ENCODE measurements around the gene SPRY4. TPM values are rescaled to one million over a fixed set of nuclear protein-coding genes. Genes with fewer than 3 reads are reported as not detected.
"Not testable (repeated sequence)": the region's sequence is repeated elsewhere in the genome, so short reads cannot be mapped to it uniquely, and the experiment has no call there.

The SPRY4 gene
- total and polyA plus RNA-seq, 10 donors = 0.76 to 33.5 (median 15.8) TPM

GRCh38 chr5:142364251-142365145 is 39.7 kb upstream of the SPRY4 start:
- Histone ChIP-seq H3K27me3 (replicated peaks in 1 of 7) (peaks cover 0 to 56% (median 0%) of the 10 kb centered on the region in 7 donors), H3K4me3 (peak overlapping the region in 1 of 8 donors; percentile 31)

GRCh38 chr5:142363619-142363963 is 38.8 kb upstream of the SPRY4 start:
- Histone ChIP-seq H3K27me3 (replicated peaks in 1 of 7) (peaks cover 0 to 58% (median 0%) of the 10 kb centered on the region in 7 donors), H3K36me3 (no peaks in the 10 kb centered on the region), H3K4me1 (peaks cover 4 to 62% (median 30%) of the 10 kb centered on the region in 6 donors), H3K9me3 (no peaks in the 10 kb centered on the region), H3K27ac (peak overlapping the region in 7 of 8 donors; percentile 36 to 79 (median 71)), H3K4me3 (no peak overlapping the region)
- 68 to 85% (median 81%) methylated on average over 5 of the region's 5 CpGs for WGBS, 5 donors
- no peak for DNase-seq
- TF ChIP-seq POLR2A (IDR thresholded peaks at IDR 0.05) (no peak), POLR2AphosphoS5 (IDR thresholded peaks at IDR 0.05) (no peak)
- TF ChIP-seq, protein P1, sequence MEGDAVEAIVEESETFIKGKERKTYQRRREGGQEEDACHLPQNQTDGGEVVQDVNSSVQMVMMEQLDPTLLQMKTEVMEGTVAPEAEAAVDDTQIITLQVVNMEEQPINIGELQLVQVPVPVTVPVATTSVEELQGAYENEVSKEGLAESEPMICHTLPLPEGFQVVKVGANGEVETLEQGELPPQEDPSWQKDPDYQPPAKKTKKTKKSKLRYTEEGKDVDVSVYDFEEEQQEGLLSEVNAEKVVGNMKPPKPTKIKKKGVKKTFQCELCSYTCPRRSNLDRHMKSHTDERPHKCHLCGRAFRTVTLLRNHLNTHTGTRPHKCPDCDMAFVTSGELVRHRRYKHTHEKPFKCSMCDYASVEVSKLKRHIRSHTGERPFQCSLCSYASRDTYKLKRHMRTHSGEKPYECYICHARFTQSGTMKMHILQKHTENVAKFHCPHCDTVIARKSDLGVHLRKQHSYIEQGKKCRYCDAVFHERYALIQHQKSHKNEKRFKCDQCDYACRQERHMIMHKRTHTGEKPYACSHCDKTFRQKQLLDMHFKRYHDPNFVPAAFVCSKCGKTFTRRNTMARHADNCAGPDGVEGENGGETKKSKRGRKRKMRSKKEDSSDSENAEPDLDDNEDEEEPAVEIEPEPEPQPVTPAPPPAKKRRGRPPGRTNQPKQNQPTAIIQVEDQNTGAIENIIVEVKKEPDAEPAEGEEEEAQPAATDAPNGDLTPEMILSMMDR (IDR thresholded peaks at IDR 0.05 in 8 of 11, conservative IDR thresholded peaks at IDR 0.05 in 3 of 11) = no peak
- intact Hi-C loops (cut with DNase I; ENCODE audit: low total_unique reads) = no loop called here

More at GRCh38 chr5:142364251-142365145, 39.7 kb upstream of the SPRY4 start:
- WGBS, 5 donors = 54 to 74% (median 62%) methylated on average over 23 of the region's 23 CpGs
- Histone ChIP-seq H3K36me3 (no peaks in the 10 kb centered on the region), H3K4me1 (peaks cover 4 to 53% (median 30%) of the 10 kb centered on the region in 6 donors), H3K27ac (peak overlapping the region in 4 of 8 donors; percentile 23 to 79 (median 60)), H3K9me3 (no peaks in the 10 kb centered on the region)
- peak in 1 of 3 donors; percentile 30 for TF ChIP-seq POLR2AphosphoS5 (IDR thresholded peaks at IDR 0.05)
- no peak for TF ChIP-seq POLR2A (IDR thresholded peaks at IDR 0.05)
- intact Hi-C loops (cut with DNase I; ENCODE audit: low total_unique reads) = no loop called here
- peak; percentile 82 for DNase-seq

DNA sequence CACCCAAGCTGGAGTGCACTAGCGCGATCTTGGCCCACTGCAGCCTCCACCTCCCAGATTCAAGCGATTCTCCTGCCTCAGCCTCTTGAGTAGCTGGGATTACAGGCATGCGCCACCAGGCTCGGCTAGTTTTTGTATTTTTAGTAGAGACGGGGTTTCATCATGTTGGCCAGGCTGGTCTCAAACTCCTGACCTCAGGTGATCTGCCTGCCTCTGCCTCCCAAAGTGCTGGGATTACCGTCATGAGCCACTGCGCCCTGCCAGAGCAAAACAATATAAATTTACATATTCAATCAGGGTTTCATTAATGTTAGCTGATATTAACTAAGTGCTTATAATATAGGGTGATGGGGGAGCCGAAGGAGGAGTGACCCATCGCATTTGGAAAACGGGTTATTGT is 37.4 kb upstream of the SPRY4 start:
- DNase-seq; intact Hi-C loops (cut with DNase I; ENCODE audit: low total_unique reads); H3K36me3 ChIP-seq; H3K4me3 ChIP-seq; H3K9me3 ChIP-seq: not testable (repeated sequence)
- peak overlapping the region in 7 of 8 donors; percentile 49 to 79 (median 71) for H3K27ac ChIP-seq
- peaks cover 9 to 76% (median 44%) of the 10 kb centered on the region in 6 donors for H3K4me1 ChIP-seq
- peaks cover 0 to 64% (median 0%) of the 10 kb centered on the region in 7 donors for H3K27me3 ChIP-seq (replicated peaks in 1 of 7)
- WGBS, 5 donors = 82 to 94% (median 90%) methylated on average over 11 of the region's 11 CpGs

DNA sequence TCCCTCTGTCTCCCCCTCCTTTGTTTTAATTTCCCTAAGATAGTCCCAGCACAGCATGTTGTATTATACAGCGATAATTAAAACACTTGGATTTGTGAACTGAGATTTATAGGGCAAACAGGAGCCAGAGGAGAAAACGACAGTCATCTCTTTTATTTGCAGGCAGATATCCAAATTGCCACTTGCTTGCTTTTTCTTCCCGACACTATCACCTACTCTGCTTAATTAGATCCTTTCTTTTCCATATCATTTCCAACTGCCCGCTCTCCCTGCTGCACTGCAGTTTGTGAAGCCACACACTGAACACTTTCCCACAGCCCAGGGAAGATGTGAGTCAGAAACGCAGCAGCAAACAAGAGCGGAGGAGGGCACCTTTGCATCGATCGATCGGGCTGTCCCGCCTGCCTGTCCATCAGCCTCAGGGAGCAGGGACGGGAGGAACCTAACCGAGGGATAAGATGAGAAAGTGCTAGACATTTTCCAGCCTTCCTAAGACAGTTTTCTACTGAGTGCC is 35.8 kb upstream of the SPRY4 start:
- Histone ChIP-seq H3K36me3 (no peaks in the 10 kb centered on the region), H3K4me1 (peaks cover 9 to 89% (median 52%) of the 10 kb centered on the region in 6 donors), H3K27me3 (replicated peaks in 1 of 7) (peaks cover 0 to 62% (median 0%) of the 10 kb centered on the region in 7 donors), H3K9me3 (no peaks in the 10 kb centered on the region), H3K27ac (no peak overlapping the region), H3K4me3 (no peak overlapping the region)
- intact Hi-C loops (cut with DNase I; ENCODE audit: low total_unique reads) = no loop called here
- no peak for TF ChIP-seq POLR2A (IDR thresholded peaks at IDR 0.05)
- TF ChIP-seq, protein P1 (IDR thresholded peaks at IDR 0.05 in 8 of 11, conservative IDR thresholded peaks at IDR 0.05 in 3 of 11) = no peak
- no peak for TF ChIP-seq POLR2AphosphoS5 (IDR thresholded peaks at IDR 0.05)
- no peak for DNase-seq
- 71 to 82% (median 72%) methylated on average over 12 of the region's 12 CpGs for WGBS, 5 donors

DNA sequence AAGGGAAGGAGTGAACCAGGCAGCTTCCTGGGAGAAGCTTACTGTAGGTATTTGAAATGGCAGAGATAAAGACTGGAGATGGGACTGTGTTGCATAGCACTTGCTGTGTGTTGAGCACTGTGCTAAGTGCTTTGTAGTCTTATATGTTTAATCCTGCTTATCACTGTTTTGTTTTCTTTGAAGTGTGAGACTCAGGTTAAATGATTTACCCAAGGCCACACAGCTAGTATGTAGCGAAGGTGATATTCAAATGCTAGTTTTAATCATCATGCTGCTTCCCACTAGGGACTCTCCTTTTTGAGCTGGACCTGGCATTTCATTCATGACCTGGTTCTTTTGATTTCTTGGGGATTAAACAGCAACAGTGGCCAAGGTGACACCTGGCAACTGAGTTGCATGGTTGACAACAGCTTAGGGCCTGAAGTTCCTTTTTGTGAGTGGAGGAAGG is 35.3 kb upstream of the SPRY4 start:
- Histone ChIP-seq H3K9me3 (no peaks in the 10 kb centered on the region), H3K36me3 (no peaks in the 10 kb centered on the region), H3K4me1 (peaks cover 9 to 87% (median 51%) of the 10 kb centered on the region in 6 donors), H3K27me3 (replicated peaks in 1 of 7) (peaks cover 0 to 68% (median 0%) of the 10 kb centered on the region in 7 donors), H3K27ac (no peak overlapping the region), H3K4me3 (no peak overlapping the region)
- no peak for DNase-seq
- intact Hi-C loops (cut with DNase I; ENCODE audit: low total_unique reads) = no loop called here
- 81 to 94% (median 90%) methylated on average over 1 of the region's 1 CpG for WGBS, 5 donors
- TF ChIP-seq POLR2AphosphoS5 (IDR thresholded peaks at IDR 0.05) (no peak), POLR2A (IDR thresholded peaks at IDR 0.05) (no peak)
- TF ChIP-seq, protein P1 (IDR thresholded peaks at IDR 0.05 in 8 of 11, conservative IDR thresholded peaks at IDR 0.05 in 3 of 11) = no peak
